Tibial nerve (tissue), 4 donors: Measurements from ENCODE around the gene ABCB11.

Experiments used
- EP300 ChIP-seq, 2 donors: sonication (generic); formaldehyde crosslinking; IDR thresholded peaks; one replicate each; pipeline ENCODE4 v1.6.1; 2017; ENCODE audit warnings: antibody characterized with exemption in 2 of 2, mild to moderate bottlenecking in 1 of 2
- TF ChIP-seq, protein P1 (sequence below), 5 experiments: fragments of 200-600 bp in 3 of 5; fragments of 450-650 bp in 2 of 5; sonication (generic) in 3 of 5; IDR thresholded peaks; one replicate each; pipeline ENCODE4 v1.5.1; 2016 to 2019; ENCODE audit warnings: antibody characterized with exemption in 5 of 5, mild to moderate bottlenecking in 3 of 5, moderate library complexity in 2 of 5

DNA sequence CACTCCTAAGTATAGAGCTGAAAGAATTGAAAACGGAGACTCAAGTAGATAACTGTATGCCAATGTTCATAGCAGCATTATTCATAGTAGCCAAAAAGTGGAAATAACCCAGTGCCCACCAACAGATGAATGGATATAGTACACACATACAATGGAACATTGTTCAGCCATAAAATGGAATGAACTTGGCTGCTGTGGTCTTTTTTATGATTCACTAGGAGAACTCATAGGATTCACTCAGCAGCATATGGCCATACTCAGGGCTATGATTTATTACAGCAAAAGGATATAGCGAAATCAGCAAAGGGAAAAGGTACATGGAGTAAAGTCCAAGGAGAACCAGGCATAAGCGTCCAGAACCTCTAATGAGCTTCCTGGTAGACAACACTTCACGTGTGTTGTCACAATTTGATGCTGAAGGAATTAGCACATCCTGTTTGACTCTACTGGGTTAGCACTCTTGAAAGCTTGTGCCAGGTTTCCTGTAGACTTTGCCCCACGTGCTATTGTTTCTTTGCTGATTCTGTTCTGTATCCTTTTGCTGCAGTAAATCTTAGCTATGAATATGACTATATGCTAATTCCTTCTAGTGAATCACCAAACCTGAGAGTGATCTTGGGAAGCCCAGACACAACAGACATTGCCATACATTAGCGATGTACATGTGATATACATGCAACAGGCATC is 156.6 kb downstream of the ABCB11 start:
- TF ChIP-seq, protein P1, sequence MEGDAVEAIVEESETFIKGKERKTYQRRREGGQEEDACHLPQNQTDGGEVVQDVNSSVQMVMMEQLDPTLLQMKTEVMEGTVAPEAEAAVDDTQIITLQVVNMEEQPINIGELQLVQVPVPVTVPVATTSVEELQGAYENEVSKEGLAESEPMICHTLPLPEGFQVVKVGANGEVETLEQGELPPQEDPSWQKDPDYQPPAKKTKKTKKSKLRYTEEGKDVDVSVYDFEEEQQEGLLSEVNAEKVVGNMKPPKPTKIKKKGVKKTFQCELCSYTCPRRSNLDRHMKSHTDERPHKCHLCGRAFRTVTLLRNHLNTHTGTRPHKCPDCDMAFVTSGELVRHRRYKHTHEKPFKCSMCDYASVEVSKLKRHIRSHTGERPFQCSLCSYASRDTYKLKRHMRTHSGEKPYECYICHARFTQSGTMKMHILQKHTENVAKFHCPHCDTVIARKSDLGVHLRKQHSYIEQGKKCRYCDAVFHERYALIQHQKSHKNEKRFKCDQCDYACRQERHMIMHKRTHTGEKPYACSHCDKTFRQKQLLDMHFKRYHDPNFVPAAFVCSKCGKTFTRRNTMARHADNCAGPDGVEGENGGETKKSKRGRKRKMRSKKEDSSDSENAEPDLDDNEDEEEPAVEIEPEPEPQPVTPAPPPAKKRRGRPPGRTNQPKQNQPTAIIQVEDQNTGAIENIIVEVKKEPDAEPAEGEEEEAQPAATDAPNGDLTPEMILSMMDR (IDR thresholded peaks at IDR 0.05) = no peak
- no peak for TF ChIP-seq EP300 (IDR thresholded peaks at IDR 0.05)
